Kidney epithelial cell (primary cell): ENCODE data around the gene IFNE. TPM values are rescaled to one million over a fixed set of nuclear protein-coding genes. Genes with fewer than 3 reads are reported as not detected.

Experiments
- DNase-seq: peaks from one replicate; pipeline ENCODE4 v3.0.0-alpha.2; 2010; ENCODE audit warnings: low read depth
- H3K27me3 ChIP-seq: 2 replicates; pipeline ENCODE4 v1.6.0; 2011; ENCODE audit warnings: low read length; ENCODE audit not compliant: control insufficient read depth, insufficient read depth
- H3K36me3 ChIP-seq: 2 replicates; pipeline ENCODE4 v1.5.1; 2011; ENCODE audit warnings: low read length; ENCODE audit not compliant: control insufficient read depth, insufficient read depth
- H3K4me3 ChIP-seq: 2 replicates; pipeline ENCODE4 v1.5.1; 2011; ENCODE audit warnings: low read depth, mild to moderate bottlenecking, control low read depth, low read length
- CTCF ChIP-seq: IDR thresholded peaks from 2 replicates; pipeline ENCODE4 v1.5.1; 2011; ENCODE audit warnings: mild to moderate bottlenecking, moderate library complexity, low read length, control low read depth, inconsistent platforms; ENCODE audit not compliant: insufficient read depth, poor library complexity, severe bottlenecking
- total RNA-seq: library from RNA; depleted of rRNA; stranded (reverse); fragments of >200 nt; gene quantifications from 2 replicates; pipeline ENCODE4 v1.2.3, GENCODE V29; 2015

IFNE gene
- total RNA-seq: 0.34 and 1.0 TPM in 2 replicates

- Histone ChIP-seq H3K4me3 (no peak within 1 kb of the TSS), H3K27me3 (no peaks in the 10 kb centered on the region), H3K36me3 (peaks cover 1% of the 10 kb centered on the region)
- no peak for TF ChIP-seq CTCF
- no peak for DNase-seq
Observed at GRCh38 chr9:21482213-21482612, at the start of gene IFNE. TSS of gene IFNE (minus strand) at chr9:21482313. CDS start at chr9:21481694, 619 bp downstream.

GRCh38 chr9:21528123-21528808 is 46.2 kb upstream of the IFNE start:
- no peak for DNase-seq
- no peak for TF ChIP-seq CTCF
- no peaks in the 10 kb centered on the region for H3K27me3 ChIP-seq
- H3K36me3 ChIP-seq: peaks cover 10% of the 10 kb centered on the region
- no peak overlapping the region for H3K4me3 ChIP-seq

GRCh38 chr9:21527579-21527978 is 45.5 kb upstream of the IFNE start:
- H3K27me3 ChIP-seq: no peaks in the 10 kb centered on the region
- H3K4me3 ChIP-seq: no peak overlapping the region
- no peak for TF ChIP-seq CTCF
- peaks cover 10% of the 10 kb centered on the region for H3K36me3 ChIP-seq
- DNase-seq: no peak

GRCh38 chr9:21525174-21525573 is 43.1 kb upstream of the IFNE start:
- H3K27me3 ChIP-seq: no peaks in the 10 kb centered on the region
- no peak overlapping the region for H3K4me3 ChIP-seq
- H3K36me3 ChIP-seq: peaks cover 10% of the 10 kb centered on the region
- no peak for DNase-seq
- TF ChIP-seq CTCF: no peak

GRCh38 chr9:21524099-21524830 is 42.2 kb upstream of the IFNE start:
- no peaks in the 10 kb centered on the region for H3K27me3 ChIP-seq
- DNase-seq: no peak
- peaks cover 9% of the 10 kb centered on the region for H3K36me3 ChIP-seq
- TF ChIP-seq CTCF: no peak
- no peak overlapping the region for H3K4me3 ChIP-seq
